Suppressor macrophage (primary cell): Measurements from ENCODE around the gene SNED1.

Experiments
- DNase-seq, 4 experiments: peaks; one replicate each; pipeline ENCODE4 v3.0.0-alpha.2; 2020 to 2022

Gene SNED1

GRCh38 chr2:241049739-241050623, 51.6 kb downstream of the SNED1 start:
- no peak for DNase-seq

DNA sequence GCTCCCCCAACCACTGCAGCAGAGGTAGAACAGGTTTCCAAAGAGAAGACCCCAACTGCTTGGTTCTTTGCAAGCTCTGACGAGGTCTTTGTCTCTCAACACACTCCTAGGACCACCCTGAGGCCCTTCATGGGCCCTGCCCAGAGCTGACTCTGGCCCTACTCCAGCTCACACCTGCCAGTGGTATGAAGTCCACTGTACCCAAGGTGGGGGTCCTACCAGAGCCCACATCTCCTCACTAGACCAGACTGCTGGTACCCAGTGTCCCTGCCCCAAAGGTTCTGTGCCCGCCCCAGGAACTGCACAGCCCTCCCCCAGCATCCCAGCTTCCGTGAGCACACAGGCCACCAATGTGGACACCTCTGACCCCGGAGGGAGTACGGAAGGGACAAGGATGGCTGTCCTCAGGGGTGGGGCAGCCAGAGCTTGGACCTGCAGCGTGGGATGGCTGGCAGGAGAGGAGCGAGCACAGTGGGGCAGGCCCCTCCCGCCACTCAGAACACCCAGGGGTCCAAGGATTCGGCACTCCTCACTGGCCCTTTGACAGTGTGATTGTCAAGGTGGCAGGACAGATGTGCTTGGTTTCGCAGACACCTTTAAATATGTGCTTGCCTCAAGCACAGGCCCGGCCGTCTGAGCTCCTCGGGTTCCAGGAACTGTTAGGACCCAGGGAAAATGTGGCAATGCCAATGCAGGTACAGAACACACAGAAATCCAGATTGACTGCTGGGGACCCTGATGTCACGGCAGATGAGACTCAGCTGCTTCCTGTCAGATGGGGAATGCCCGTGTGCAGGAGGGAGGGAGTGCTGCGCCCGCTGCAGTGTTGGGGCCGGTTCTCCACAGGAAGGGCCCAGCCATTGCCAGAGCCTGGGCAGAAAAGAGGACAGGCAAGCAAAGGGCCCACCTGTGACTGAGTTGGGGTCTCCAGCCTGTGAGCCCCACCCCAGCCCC, 52.5 kb downstream of the SNED1 start:
- DNase-seq = no peak

DNA sequence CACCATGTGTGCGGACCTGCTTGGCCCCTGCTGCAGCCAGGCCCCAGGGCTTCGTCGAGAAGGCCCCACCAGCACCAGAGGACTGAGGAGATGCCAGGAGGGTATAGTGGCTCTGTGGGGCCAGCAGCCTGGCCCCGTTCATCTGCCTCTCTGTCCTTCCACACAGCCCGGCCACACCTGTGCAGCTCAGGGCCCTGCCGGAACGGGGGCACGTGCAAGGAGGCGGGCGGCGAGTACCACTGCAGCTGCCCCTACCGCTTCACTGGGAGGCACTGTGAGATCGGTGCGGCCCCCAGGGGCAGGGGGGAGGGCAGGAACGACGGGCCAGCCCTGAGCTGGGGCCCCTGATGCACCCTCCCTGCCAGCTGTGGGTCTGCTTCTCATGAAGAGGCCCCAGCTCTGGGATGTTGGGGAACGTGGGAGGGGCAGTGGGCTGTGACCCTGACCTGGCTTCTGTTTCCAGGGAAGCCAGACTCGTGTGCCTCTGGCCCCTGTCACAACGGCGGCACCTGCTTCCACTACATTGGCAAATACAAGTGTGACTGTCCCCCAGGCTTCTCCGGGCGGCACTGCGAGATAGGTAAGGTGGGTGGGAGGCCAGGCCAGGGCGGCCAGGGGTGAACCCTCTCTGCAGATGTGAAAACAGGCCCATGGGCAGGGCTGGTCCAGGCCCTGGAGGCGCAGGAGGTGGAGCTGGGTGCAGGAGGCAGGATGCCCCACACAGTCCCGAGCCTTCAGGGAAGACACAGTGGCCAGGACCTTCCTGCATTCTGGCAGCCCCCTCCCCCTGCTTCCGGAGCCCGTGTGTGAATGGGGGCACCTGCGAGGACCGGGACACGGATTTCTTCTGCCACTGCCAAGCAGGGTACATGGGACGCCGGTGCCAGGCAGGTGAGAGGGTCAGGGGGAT, 53.4 kb downstream of the SNED1 start:
- no peak for DNase-seq

GRCh38 chr2:241052677-241053360, 54.4 kb downstream of the SNED1 start:
- no peak for DNase-seq

DNA sequence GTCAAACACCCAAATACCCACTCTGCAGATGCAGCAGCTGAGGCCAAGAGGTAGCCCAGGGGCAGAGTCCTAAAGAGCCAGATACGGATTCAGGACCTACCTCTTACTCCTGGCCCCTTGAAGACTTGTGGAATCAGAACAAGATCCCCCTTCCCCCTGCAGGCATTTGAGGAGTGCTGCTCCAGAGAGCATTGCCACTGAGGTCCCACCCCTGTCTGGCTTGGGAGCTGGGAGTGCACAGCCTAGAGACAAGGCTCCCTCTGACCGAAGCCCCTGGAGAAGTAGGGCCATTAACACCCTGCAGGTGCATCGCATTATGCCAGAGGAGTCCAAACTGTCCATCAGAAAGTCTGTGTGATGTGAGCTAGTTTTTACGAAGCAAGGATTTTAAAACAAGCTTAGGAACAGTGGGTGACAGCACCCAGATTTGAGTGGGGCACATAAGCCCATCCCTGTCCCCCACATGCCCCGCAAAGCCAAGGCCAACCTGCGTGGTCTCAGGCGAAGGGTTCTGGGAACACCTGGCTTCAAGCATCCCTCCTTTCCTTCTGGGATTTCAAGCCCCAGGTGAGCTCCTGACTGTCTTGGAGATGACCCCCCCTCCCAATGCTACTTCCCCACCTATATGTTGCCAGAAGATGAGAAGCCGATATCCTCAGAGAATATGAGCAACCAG, 55.3 kb downstream of the SNED1 start:
- no peak for DNase-seq

- DNase-seq = no peak
Observed at GRCh38 chr2:241061275-241061674, 62.9 kb downstream of the SNED1 start.

GRCh38 chr2:241062389-241063092, 64.1 kb downstream of the SNED1 start:
- DNase-seq = no peak

DNA sequence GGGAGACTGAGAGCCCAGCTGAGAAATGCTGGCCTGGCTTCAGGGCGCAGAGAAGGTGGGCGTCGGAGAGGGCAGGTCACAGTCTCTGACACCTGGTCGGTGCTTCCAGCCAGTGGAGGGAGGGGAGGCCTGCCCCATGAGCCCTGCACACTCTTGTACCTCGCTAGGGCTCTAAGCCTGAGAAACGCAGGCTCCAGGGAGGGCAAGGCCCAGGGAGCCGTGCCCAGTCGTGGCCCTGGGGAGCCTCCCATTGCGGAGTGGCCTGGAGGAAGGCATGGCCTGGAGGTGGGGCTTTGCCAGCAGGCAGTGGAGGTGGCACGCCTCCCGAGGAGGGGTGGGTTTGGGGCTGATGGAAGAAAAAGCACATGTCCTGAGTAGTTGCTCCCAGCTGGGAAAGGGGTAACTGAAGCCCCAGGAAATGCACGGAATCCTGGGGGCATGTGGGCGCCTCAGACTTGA, 64.7 kb downstream of the SNED1 start:
- no peak for DNase-seq

DNA sequence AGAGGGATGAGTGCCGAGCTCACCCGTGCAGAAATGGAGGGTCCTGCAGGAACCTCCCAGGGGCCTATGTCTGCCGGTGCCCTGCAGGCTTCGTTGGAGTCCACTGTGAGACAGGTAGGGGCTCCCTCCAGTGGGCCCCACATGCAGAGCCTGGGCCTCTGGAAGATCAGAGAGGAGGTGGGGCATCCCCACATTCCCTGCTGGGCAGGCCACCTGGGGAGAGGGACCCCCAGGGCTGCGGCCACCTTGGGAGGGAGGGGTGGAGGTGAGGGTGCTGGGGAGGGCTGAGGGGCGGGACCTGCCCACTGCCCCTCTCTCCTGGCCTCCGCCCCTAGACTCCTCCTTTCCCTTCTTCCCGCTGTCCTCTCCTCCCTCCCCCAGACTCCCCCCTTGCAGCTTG, 65.2 kb downstream of the SNED1 start:
- DNase-seq = no peak

DNA sequence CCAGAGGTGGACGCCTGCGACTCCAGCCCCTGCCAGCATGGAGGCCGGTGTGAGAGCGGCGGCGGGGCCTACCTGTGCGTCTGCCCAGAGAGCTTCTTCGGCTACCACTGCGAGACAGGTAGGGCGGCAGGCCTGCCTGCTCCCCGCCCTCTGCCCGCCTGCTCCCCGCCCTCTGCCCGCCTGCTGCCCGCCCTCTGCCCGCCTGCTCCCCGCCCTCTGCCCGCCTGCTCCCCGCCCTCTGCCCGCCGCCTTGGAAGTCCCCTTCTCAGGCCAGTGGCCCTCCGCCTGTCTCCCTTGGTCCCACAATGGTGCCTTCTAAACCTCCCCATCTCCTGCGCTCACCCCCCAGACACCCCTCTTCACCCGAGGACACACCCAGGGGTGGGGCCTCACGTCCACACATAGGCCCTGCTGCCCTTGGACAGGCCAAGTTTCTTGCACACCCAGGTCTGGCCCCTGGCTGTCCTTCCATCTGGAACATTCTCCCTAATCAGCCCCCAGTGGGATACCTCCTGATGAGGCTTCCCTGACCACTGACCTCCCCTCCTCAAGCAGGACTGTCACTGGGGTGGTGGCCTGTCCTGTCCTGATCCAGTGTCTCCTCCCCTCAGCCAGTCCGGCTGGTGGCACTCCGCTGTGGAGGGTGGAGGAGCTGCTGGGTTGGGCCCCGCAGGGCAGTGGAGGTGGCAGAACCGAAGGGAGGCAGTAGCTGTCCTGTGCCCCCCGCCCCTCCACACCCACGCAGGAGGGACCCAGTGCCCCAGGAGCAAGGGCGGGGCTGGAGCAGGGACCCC, 65.8 kb downstream of the SNED1 start:
- DNase-seq = peak in 2 of 4 experiments; percentile 20 to 47

- no peak for DNase-seq
Observed at GRCh38 chr2:241064802-241065354, 66.5 kb downstream of the SNED1 start.

DNA sequence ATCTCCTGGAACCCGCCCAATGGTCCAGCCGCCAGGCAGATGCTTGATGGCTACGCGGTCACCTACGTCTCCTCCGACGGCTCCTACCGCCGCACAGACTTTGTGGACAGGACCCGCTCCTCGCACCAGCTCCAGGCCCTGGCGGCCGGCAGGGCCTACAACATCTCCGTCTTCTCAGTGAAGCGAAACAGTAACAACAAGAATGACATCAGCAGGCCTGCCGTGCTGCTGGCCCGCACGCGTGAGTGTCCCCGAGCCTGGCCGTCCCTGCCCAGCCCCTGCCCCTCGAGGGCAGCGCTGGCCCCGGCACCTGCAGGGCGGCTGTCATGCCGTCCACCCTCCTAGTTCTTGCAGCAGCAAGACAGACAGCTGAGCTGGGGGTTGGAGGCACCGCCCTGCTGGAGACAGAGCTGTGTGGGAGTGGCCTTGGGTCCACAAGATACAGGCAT, 67.0 kb downstream of the SNED1 start:
- DNase-seq = no peak

DNA sequence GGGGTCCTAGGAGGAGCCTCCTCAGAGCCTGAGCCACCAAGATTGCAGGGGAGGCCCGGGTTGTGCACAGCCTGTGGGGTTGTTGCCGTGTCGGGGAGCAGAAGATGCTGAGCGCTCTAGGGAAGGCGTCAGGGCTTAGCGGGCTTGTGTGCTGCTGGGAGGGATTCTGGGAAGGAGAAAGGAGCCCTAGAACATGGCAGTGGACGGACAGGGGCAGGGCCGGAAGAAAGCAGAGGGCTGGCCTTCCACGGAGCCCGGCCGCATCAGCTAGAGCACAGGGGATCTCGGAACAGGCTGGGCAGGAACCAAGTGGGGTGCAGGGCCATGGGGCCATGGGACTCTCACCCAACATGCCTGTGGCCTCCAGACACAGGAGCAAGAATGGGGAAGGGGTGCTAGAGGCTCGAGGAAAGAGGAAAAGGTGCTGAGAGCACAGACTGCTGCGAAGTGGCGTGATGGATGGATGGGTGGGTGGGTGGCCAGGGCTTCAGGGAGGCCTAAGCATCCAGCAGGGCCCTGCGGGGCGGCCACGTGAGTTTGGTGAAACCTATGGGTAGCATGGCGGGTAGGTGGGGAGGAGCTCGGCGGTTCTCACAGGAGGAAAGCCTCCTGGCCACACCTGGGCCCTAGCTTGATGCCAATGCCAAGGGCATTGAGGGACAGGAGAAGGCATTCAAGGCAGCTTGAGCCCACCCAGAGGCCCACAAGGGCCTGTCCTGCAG, 67.9 kb downstream of the SNED1 start:
- no peak for DNase-seq

GRCh38 chr2:241066893-241067341, 68.5 kb downstream of the SNED1 start:
- no peak for DNase-seq

DNA sequence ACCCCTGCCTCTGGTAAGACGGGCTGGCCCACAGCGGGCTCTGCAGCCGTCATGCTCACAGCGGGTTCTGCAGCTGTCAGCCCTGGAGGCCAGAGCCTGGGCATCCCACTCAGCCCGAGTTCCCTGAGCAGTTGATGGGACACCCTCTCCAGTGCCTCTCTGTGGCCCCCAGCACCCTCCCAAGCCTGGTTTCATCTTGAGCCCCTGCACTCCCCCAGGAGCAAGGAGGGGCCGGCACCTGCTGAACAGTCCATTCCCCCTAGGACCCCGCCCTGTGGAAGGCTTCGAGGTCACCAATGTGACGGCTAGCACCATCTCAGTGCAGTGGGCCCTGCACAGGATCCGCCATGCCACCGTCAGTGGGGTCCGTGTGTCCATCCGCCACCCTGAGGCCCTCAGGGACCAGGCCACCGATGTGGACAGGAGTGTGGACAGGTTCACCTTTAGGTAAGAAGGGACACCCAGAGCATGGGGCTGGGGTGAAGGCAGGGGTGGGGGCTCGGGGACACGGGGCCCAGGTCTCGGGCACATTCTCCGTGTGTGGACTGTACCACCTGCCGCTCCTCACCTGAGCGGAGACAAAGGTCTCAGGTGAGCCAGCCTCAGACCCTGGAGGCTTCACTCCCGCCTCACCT, 69.2 kb downstream of the SNED1 start:
- no peak for DNase-seq

- DNase-seq = no peak
Observed at GRCh38 chr2:241068136-241068941, 69.9 kb downstream of the SNED1 start.
